GM19043 (cell line): Measurements from ENCODE around the gene GSAP.
"Not testable (repeated sequence)": the region's sequence is repeated elsewhere in the genome, so short reads cannot be mapped to it uniquely, and the experiment has no call there.

ENCODE experiments used
- ATAC-seq: cut with Tn5 transposase; IDR thresholded peaks from one replicate; pipeline ENCODE4 v1.9.1; 2021; ENCODE audit warnings: low read depth; ENCODE audit not compliant: unreplicated experiment

The GSAP gene, protein sequence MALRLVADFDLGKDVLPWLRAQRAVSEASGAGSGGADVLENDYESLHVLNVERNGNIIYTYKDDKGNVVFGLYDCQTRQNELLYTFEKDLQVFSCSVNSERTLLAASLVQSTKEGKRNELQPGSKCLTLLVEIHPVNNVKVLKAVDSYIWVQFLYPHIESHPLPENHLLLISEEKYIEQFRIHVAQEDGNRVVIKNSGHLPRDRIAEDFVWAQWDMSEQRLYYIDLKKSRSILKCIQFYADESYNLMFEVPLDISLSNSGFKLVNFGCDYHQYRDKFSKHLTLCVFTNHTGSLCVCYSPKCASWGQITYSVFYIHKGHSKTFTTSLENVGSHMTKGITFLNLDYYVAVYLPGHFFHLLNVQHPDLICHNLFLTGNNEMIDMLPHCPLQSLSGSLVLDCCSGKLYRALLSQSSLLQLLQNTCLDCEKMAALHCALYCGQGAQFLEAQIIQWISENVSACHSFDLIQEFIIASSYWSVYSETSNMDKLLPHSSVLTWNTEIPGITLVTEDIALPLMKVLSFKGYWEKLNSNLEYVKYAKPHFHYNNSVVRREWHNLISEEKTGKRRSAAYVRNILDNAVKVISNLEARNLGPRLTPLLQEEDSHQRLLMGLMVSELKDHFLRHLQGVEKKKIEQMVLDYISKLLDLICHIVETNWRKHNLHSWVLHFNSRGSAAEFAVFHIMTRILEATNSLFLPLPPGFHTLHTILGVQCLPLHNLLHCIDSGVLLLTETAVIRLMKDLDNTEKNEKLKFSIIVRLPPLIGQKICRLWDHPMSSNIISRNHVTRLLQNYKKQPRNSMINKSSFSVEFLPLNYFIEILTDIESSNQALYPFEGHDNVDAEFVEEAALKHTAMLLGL

DNA sequence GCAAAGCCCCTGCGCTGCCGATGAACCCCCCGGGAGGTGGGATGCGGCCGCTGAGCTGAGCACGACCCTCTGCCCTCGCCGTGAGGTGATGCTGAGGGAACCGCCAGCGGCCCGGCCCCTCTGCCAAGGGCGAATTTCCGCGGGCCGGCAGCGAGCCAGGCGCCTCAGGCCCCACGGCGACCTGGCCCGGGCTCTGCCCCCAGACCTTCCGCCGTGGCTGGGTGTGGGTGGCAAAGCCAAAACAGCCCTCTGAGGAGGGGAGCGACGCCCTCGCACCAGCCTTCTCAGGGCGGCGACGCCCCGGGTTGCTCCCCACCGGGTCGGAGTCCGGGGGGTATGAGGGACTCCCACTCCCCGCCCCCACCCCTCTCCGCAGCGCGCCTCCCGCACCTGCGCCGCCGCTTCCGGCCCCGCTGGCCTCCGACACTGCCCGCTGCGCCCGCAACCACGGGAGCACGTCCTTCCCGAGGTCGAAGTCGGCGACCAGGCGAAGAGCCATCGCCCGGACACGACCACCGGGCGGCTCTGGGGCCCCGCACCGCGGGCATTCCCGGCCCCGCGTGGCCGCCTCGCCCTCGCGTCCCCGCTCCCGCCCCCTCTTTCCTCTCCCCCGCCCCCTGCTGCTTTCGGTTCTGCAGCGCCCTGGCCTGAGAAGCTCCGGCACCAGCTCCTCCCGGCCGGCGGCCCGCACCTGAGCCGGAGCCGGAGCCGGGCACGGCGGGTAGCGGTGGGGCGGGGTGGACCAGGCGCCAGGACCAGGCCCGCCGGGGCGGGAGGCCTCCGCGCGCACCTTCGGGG lies at the start of gene GSAP:
Gene GSAP, minus strand, starts transcription at position 527 of the 798 bp plus-strand sequence. Its CDS starts 28 bp downstream, at position 499.
- peak; percentile 42 for ATAC-seq

DNA sequence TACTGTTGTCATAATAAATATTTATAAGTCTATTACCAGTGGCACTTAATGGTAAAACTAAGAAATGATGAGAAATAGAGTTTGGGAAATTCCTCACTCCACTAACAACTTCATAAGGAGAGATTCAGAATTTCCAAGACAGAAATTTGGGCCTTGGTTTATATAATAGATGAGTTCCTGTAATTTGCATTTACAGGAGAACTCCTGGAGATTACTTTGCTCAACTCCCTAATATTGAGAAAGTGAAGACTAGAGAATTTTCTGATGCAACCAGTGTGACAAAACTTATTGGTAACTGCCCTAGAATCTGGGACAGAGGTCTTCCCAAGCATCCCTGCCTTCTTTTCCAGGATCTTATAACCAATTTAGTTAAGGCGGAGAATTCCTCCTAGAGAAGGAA lies 49.1 kb upstream of the GSAP start:
- no peak for ATAC-seq

DNA sequence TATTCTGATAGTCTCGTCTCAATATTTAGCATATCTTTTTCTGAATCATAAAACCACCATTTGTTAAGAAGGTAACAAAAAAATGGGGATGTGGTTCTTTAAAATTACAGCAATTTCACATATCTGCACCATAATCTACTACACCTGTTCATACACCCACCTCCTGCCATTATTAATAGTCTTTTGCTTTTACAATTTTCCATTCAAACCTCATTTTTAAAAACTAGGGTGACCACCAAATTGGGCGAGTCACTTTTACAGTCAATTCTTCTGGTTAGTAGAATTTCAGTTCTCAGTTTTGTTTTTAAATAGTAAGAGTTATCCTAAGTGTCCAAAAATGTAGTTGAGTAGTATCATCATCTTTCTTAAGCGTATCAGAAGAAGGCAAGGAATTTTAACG lies 48.4 kb upstream of the GSAP start:
- peak; percentile 38 for ATAC-seq

DNA sequence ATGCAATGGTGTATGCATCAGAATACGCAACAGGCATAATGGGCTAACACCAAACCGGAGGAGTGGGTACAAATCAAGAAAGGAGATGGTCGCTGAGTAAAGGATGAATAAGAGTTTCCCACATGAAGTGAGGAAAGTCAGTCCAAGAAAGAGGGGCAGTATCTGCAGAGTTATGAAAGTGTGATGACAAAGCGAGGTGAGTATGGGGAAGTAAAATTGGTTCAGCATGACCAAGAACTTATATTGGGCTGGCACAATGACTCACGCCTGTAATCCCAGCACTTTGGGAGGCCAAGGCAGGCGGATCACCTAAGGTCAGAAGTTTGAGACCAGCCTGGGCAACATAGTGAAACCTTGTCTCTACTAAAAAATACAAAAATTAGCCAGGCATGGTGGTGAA lies 47.5 kb upstream of the GSAP start:
- ATAC-seq = peak; percentile 44

DNA sequence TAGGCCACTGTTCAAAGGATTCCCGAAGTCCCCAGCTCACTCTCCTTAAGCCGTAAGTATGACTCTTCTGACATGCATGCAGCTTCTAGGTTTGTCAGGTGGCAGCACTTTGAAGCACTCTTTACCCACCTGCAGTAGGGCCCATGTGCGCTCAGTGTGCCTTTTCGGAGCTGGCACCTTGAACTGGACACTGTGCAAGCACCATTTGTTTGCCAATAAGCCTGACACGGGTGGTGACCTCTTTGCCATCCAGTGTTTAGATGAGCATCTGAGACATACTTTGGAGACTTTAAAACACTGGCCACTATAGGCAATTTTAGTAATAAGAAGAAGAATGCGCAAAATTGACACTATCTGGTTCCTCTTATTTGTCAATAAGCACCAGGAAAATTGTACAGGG lies 45.7 kb upstream of the GSAP start:
- ATAC-seq = no peak

DNA sequence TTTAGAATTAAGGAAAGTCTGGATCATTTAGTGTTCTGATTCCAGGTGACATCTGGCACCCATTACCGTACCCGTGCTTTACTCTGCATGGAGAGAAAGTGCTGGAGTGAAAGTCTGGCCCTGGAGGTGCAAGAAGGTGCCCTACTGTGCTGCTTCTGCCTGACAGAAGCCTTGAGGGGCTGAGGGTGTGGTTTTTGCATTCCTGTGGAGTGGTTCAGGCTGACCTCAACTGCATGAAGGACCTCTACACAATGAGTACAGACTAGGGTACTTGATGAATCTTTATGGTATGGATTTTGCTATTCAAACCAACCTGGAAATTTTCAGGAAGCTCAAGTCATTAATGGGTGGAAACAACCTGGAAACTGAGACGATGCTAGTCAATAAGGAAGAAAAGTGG lies 45.1 kb upstream of the GSAP start:
- ATAC-seq = no peak

DNA sequence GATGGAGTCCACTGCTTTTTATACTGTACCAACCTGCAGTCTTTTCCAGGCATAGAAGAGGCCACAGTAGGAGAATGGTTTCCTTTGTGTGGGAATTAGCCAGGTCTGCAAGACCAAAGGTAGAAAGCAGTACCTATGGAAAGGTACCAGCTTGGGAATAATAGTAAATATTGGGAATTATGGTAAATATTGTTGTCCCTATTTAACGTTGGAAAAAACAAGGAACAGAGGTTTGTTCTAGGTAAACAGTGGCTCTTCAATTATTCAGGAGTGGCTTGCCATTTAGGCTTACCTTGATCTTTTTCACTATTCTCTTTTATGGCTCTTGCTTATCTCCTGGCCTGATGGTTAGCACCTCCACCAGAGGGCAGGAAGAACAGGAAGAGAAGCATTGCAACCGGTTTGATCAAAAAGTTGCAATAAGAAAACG lies 43.9 kb upstream of the GSAP start:
- ATAC-seq = no peak

DNA sequence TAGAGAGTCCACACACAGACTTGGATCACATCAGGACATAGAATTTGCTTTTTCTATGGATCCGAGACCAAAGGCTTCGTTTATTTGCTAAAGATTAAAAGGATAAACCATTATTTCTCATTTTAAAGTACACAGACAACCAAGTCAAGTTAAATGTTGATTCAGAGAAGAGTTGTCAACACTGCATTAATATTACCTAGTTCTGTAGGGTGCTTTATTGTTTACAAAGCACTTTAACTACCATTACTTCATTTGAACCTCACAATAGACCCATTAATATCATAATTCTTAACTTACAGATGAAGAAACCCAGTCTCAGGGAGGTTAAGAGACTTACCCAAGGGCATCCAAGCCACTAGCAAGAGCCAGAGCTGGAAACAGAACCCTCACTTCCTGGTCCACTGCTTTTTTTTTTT lies 43.2 kb upstream of the GSAP start:
- ATAC-seq = no peak

DNA sequence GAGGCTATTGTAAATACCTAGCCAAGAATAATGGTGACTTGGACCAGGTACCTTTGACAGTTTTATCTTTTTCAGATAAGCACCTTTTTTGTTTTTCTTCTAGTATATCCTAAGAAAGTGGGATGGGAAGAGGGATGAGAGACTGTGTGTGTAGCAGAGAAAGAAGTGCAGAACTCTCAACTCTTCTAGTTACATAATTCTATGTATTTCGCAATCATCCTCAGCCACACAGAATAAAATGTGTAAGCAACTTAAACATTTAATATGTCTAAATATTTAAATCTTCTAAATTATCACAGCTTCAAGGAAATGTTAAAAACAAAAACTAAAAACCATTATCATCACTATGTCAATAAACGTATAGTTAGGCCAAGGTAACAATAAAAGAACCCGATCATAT lies 42.6 kb upstream of the GSAP start:
- no peak for ATAC-seq

DNA sequence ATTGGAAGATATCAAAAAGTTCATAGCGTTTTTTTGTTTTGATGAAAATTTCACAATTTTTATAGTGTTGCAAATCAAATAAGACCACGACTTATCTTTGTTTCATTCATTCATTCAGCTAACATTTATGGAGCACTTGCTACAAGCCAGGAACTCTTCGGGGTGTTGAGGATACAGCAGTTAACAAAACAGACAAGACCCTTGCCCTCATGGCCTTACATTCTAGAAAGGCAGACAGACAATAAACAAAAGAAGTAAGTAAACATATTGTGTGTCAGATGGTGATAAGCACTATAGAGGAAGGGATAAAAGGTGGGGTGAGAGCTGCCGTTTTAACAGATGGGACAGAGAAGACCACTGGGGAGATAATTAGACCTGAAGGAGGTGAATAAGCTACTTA lies 41.6 kb upstream of the GSAP start:
- no peak for ATAC-seq

DNA sequence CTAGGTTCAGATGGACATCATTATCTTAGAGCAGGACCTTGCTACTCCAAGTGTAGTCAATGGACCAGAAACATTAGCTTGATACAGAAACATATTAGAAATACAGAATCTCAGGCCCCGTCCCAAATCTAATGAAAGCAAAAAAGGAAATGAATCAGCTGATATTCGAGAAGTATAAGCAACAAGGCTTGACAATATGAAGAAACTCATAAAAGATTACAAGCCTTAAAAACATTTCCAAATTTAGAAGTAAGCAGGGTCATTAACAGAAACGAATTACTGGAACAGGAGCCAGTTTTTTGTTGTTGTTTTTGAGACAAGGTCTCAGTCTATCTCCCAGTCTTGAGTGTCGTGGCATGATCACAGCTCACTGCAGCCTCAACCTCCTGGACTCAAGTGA lies 40.5 kb upstream of the GSAP start:
- ATAC-seq = no peak

DNA sequence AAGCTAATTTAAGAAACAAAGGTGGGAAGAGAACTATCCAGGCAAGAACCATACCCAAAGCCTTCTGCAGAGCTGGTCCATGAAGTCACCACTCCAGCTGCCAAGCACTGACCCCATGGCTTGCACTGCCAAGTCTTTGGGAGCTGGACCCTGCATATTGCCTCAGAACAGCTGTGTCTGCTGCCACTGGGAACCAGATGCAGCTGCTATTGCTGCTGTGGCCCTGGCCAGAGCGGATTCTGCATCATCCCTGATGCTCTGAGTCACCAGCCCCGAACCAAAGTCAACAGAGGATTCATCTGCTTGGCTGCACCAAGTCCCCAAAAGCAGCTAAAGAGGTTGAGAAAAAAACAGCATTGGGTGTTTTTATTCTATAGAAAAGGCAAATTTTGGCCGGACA lies 39.2 kb upstream of the GSAP start:
- ATAC-seq = no peak

DNA sequence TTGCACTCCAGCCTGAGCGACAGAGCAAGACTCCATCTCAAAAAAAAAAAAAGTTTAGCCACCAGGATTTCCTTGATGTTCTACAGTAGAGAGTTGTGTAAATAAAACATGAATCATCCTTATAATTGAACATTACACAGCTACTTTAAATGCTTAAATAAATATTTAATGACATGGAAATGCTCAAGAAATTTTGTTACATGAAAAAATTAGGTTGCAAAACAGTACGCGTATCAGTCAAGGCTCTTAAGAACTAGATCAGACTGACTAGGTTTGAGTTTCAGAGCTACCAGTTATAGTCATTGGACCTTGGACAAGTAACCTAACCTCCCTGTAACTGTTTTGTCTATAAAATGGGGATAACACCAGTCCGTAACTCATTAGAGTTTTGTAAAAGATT lies 38.7 kb upstream of the GSAP start:
- no peak for ATAC-seq

DNA sequence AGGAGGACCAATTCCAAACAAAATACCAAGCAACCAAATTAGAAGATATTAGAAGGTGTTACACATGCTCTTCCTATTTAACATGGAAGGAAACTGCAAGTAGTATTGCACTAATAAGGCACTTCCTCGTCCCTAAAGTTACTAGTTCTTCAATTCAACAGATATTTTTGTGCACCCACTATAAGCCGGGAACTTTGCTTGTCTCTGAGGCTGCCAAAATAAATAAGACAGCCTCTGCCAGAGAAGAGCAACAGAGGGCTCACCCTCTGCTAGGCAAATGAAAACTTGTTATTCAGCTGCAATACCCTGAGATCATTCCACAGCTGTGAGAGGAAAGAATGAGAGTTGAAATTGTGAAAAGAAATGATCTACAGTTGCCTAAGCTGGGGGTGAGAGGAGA lies 37.4 kb upstream of the GSAP start:
- no peak for ATAC-seq

DNA sequence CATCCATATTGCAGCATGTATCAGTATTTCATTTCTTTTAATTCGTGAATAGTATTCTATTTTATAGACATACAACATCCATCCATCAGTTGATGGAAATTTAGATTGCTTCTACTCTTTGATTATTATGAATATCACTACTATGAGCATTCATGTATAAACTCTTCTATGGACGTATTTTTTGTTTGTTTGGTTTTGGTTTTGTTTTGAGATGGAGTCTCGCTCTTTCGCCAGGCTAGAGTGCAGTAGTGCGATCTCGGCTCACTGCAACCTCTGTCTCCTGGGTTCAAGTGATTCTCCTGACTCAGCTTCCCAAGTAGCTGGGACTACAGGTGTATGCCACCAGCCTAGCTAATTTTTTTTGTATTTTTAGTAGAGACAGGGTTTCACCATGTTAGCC lies 35.8 kb upstream of the GSAP start:
- ATAC-seq = not testable (repeated sequence)

DNA sequence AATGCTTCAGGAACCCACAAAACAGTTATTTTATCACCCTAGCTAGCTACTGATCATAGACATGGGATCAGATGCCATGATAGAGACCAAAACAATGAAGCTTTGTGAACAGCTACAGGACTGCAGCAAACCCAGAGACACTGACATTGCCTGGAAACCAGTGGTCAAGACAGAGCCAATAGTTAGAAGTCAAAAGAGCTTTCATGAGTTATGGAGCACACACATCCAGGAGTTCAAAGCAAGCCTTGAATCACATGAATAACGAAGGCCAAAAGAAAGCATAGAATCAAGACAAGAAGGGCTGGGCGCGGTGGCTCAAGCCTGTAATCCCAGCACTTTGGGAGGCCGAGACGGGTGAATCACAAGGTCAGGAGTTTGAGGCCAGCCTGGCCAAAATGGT lies 34.5 kb upstream of the GSAP start:
- ATAC-seq = no peak

DNA sequence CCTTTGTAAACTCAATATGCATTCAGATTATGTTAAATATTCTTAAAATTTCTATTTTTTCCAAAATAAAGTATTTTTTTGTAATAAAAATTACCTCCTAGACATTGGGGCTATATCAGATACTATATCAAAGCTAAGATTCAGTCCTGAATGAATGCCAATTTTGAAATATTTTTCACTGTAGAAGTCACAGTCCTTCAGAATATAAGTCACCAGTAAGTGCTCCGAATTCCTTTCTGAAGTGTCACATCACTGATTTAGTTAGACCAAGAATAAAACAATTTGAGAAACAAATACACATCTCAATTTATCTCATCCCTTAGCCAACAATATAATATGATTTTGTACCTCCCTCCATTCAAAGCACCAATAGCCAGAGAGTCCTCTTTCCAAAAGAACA lies 33.9 kb upstream of the GSAP start:
- ATAC-seq = no peak

DNA sequence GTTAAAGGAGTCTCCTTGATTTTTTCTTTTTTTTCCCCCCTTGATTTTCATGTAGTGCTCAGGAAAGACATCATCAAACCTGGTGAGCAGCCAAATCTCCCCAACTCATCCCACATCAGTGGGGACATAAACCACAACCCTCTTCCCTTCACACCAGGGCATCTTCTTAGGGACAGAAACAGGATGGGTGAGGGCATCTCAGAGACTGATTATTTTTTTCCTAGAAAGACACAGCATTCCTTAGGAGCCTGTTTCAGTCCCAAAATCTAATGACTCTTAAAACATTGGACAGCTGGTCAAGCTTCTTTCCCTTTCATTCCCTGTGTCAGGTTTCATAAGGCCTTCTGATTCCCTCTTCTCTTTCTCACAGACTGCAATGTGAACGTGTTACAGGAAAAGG lies 31.5 kb upstream of the GSAP start:
- no peak for ATAC-seq

DNA sequence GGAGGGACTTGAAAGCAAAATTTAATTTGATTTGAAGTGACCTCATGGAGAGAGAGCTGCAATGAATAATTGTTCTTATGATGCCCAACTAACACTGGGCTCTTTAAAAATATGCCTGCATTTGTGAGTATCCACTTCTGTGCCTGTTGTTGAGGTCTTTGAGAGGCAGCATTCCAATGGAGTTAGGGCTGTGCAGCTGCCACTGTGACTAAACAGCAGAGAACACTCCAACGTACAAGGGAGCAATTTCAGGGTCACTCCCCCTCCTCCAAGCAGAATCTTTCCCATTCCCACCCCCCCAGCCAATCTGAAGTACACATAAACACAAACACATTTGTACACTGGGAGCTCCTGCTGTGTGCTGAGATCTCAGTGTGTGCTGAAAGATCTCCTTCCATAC lies 28.0 kb upstream of the GSAP start:
- no peak for ATAC-seq

DNA sequence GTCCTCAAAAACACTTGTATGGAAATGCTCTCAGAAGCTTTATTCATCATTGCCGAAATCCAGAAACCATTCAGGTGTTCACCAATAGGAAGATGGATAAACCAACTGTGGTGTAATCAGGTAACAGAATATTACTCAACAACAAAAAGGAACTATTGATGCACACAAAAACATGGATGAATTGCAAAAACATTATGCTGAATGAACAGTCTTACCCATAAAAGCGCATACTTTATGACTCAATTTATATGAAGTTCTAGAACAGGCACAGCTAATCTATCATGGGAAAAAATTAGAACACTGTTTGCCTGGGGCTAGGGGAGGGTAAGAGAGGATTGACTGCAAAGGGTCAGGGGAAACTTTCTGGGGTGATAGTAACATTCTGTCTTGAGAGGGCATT lies 26.9 kb upstream of the GSAP start:
- no peak for ATAC-seq

DNA sequence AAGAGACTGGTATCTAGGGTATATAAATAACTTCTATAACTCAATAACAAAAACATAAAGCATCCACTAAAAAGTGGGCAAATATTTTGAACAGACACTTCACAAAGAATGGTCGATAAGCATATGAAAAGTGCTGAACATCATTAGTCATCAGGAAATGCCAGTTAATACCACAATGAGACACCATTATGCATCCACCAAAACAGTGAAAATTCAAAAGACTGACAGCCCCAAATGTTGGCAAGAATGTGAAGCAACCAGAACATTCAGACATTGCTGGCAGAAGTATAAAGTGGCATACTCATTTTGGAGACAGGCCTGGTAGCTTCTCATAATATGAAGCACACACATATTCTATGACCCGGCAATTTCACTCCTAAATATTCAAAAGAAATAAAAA lies 26.5 kb upstream of the GSAP start:
- no peak for ATAC-seq
